Ishikawa (cell line): Measurements from ENCODE around the gene ZDHHC24.

Experiments
- CEBPB ChIP-seq: IDR thresholded peaks from 2 replicates; pipeline ENCODE4 v1.6.1; 2012
- CREB1 ChIP-seq: IDR thresholded peaks from 2 replicates; pipeline ENCODE4 v1.6.1; 2012; ENCODE audit warnings: low read depth
- EGR1 ChIP-seq: IDR thresholded peaks from 2 replicates; pipeline ENCODE4 v1.6.1; 2012
- EP300 ChIP-seq: IDR thresholded peaks from 2 replicates; pipeline ENCODE4 v1.6.1; 2012; ENCODE audit warnings: borderline replicate concordance
- FOXM1 ChIP-seq: IDR thresholded peaks from 2 replicates; pipeline ENCODE4 v1.6.1; 2012; ENCODE audit warnings: low read depth, borderline replicate concordance
- NFIC ChIP-seq: IDR thresholded peaks from 2 replicates; pipeline ENCODE4 v1.6.1; 2012
- RAD21 ChIP-seq: IDR thresholded peaks from 2 replicates; pipeline ENCODE4 v1.6.1; 2012; ENCODE audit warnings: low read depth
- TAF1 ChIP-seq: IDR thresholded peaks from 2 replicates; pipeline ENCODE4 v1.6.1; 2012; ENCODE audit warnings: low read depth, mild to moderate bottlenecking
- TCF12 ChIP-seq: IDR thresholded peaks from 2 replicates; pipeline ENCODE4 v1.6.1; 2012; ENCODE audit warnings: low read depth
- TEAD4 ChIP-seq: IDR thresholded peaks from 2 replicates; pipeline ENCODE4 v1.6.1; 2012
- YY1 ChIP-seq: IDR thresholded peaks from 2 replicates; pipeline ENCODE4 v1.6.1; 2012; ENCODE audit warnings: low read depth
- ZBTB7A ChIP-seq: IDR thresholded peaks from 2 replicates; pipeline ENCODE4 v1.6.1; 2012; ENCODE audit warnings: low read depth
- TF ChIP-seq, protein P1 (sequence below): IDR thresholded peaks from 2 replicates; pipeline ENCODE4 v1.6.1; 2012; ENCODE audit warnings: low read depth, mild to moderate bottlenecking
- TF ChIP-seq, protein P2 (sequence below): IDR thresholded peaks from 2 replicates; pipeline ENCODE4 v1.6.1; 2012
- TF ChIP-seq, protein P3 (sequence below): IDR thresholded peaks from 2 replicates; pipeline ENCODE4 v1.6.1; 2012

Gene ZDHHC24

DNA sequence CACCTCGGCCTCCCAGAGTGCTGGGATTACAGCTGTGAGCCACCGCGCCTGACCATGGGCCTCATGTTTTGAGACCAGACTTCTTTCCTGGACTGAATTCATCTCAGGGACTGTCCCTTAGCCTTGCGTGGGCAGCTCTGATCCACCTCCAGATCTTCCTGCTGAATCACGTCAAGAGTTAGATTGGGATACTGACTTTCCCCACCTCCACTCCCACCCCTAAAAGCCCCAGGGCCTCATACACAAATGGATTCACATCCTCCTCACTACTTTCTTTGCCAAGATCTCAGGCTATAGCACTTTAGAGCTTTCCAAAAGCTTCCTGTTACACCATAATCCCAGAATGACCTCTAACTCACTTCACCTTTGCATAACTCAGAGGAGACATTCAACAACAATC lies 35.0 kb upstream of the ZDHHC24 start:
- TF ChIP-seq YY1 (no peak), TAF1 (no peak), EP300 (no peak), EGR1 (no peak), TCF12 (no peak), ZBTB7A (no peak), TEAD4 (no peak)
- TF ChIP-seq, protein P1, sequence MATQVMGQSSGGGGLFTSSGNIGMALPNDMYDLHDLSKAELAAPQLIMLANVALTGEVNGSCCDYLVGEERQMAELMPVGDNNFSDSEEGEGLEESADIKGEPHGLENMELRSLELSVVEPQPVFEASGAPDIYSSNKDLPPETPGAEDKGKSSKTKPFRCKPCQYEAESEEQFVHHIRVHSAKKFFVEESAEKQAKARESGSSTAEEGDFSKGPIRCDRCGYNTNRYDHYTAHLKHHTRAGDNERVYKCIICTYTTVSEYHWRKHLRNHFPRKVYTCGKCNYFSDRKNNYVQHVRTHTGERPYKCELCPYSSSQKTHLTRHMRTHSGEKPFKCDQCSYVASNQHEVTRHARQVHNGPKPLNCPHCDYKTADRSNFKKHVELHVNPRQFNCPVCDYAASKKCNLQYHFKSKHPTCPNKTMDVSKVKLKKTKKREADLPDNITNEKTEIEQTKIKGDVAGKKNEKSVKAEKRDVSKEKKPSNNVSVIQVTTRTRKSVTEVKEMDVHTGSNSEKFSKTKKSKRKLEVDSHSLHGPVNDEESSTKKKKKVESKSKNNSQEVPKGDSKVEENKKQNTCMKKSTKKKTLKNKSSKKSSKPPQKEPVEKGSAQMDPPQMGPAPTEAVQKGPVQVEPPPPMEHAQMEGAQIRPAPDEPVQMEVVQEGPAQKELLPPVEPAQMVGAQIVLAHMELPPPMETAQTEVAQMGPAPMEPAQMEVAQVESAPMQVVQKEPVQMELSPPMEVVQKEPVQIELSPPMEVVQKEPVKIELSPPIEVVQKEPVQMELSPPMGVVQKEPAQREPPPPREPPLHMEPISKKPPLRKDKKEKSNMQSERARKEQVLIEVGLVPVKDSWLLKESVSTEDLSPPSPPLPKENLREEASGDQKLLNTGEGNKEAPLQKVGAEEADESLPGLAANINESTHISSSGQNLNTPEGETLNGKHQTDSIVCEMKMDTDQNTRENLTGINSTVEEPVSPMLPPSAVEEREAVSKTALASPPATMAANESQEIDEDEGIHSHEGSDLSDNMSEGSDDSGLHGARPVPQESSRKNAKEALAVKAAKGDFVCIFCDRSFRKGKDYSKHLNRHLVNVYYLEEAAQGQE, result no peak

DNA sequence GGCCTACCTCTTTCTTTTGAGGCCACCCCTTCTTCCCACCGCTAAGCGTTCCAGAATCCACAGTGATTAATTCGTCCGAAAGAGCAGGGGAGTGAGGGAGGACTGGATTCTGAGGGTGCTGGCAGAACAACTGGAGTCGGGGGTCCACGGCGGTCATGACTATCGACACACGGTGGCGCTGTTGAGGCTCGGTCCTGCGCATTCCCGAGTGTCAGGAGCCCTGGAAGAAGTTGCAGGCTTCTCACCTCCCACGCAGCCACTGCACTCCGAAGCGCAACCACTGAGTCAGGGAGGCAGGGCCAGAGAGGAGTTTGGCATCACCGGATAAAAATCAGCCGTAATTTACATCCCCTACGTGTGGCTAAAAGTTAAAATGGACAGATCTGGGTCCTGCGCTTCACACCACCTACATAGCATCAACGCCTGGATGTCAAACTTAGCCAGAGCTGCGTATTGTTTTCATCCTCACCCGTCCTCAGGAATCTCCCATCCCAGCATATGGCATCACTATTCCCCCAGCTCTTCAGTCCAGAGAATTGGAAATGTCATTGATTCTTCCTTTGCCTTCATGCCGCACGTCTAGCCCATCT lies 33.3 kb upstream of the ZDHHC24 start:
- TF ChIP-seq, protein P2, sequence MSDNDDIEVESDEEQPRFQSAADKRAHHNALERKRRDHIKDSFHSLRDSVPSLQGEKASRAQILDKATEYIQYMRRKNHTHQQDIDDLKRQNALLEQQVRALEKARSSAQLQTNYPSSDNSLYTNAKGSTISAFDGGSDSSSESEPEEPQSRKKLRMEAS, result peak; percentile 48
- TF ChIP-seq TEAD4 (peak; percentile 7; the same call in 1 of the 2 replicates), CEBPB (no peak), EP300 (no peak), NFIC (no peak), ZBTB7A (no peak), EGR1 (peak; percentile 46; the same call in 1 of the 2 replicates), FOXM1 (no peak), CREB1 (no peak), TAF1 (no peak), TCF12 (no peak), YY1 (no peak), RAD21 (peak; percentile 73)
- TF ChIP-seq, protein P1, result no peak
- TF ChIP-seq, protein P3, sequence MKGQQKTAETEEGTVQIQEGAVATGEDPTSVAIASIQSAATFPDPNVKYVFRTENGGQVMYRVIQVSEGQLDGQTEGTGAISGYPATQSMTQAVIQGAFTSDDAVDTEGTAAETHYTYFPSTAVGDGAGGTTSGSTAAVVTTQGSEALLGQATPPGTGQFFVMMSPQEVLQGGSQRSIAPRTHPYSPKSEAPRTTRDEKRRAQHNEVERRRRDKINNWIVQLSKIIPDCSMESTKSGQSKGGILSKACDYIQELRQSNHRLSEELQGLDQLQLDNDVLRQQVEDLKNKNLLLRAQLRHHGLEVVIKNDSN, result no peak

DNA sequence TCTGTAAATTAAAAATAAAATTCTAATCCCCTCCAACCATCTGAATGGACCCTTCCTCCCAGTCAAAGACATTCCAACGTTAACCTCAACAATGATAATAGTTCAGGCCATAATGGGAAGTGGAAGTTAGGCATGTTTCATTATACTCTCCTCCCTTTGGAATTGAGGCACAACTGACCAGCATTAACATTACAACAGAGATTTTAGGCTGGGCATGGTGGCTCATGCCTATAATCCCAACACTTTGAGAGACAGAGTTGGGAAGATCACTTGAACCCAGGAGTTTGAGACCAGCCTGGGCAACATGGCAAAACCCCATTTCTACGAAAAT lies 25.0 kb upstream of the ZDHHC24 start:
- no peak for TF ChIP-seq EGR1
- TF ChIP-seq CEBPB, result no peak
- no peak for TF ChIP-seq RAD21
- no peak for TF ChIP-seq ZBTB7A
- no peak for TF ChIP-seq EP300
- no peak for TF ChIP-seq TCF12
- TF ChIP-seq, protein P1, result no peak
- no peak for TF ChIP-seq CREB1
- TF ChIP-seq, protein P2, result no peak
- TF ChIP-seq, protein P3, result no peak
- TF ChIP-seq TEAD4, result no peak
- no peak for TF ChIP-seq FOXM1
- no peak for TF ChIP-seq YY1
- no peak for TF ChIP-seq TAF1

DNA sequence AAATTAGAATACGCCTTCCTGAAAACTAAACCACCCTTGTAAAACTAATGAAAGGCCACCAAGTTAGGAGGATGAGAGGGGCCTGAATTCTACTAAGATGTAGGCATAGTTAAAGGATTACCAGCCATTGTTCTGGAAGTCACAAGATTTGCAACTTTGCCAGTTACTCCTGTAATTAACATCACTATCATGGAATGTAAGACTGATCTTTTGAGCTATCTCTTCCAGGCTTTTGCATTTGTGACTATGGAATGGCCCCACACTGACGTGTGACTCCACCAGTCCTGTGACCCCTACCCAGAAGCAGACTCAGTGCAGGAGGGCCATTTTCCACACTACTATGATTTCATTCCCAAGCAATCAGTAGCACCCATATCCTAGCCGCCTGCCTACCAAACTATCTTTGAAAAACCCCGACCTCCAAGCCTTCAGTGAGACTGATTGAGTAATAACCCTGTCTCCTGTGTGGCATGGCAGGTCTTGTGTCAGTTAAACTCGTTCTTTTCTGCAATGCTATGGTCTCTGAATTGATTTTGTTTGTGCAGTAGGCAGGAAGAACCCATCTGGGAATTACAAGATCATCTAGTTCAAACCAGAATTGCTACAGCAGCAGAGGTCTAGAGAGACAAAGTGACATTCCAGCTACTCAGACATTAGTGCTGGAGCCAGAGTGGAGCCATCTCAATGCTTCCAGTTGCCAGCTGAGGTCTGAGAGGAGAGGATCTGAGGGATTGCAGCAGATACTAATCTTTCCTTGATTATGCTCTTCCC lies 24.4 kb upstream of the ZDHHC24 start:
- TF ChIP-seq, protein P1, result no peak
- TF ChIP-seq TCF12 (no peak), EGR1 (no peak), RAD21 (no peak), CREB1 (no peak), YY1 (no peak), NFIC (no peak), ZBTB7A (no peak), CEBPB (no peak), TEAD4 (no peak), TAF1 (no peak), FOXM1 (no peak), EP300 (no peak)
- TF ChIP-seq, protein P3, result no peak
- TF ChIP-seq, protein P2, result no peak
